Smooth muscle cell (in vitro differentiated cells): Measurements from ENCODE around the gene ATP5PD. TPM values are rescaled to one million over a fixed set of nuclear protein-coding genes. Genes with fewer than 3 reads are reported as not detected.

Experiments used
- DNase-seq: peaks from one replicate; lab custom pipeline; 2025; ENCODE audit not compliant: unreplicated experiment; lab: John Stamatoyannopoulos, UW
- H2AFZ ChIP-seq: fragments of 200-600 bp; sonication (generic); 2 replicates; pipeline ENCODE4 v1.6.0; 2016; ENCODE audit warnings: antibody characterized with exemption, low read depth, mild to moderate bottlenecking
- H3F3A ChIP-seq: fragments of 200-600 bp; sonication (generic); 2 replicates; pipeline ENCODE4 v1.6.0; 2017; ENCODE audit warnings: antibody characterized with exemption, low read depth
- H3K27ac ChIP-seq: fragments of 200-600 bp; sonication (generic); 2 replicates; pipeline ENCODE4 v1.5.1; 2016; ENCODE audit warnings: low read depth, mild to moderate bottlenecking
- H3K27me3 ChIP-seq: fragments of 200-600 bp; sonication (generic); 2 replicates; pipeline ENCODE4 v1.6.1; 2016; ENCODE audit warnings: low read depth, mild to moderate bottlenecking
- H3K36me3 ChIP-seq: fragments of 200-600 bp; sonication (generic); 2 replicates; pipeline ENCODE4 v1.5.1; 2016; ENCODE audit warnings: low read depth
- H3K4me1 ChIP-seq: fragments of 200-600 bp; sonication (generic); 2 replicates; pipeline ENCODE4 v1.5.1; 2016; ENCODE audit warnings: low read depth
- H3K4me2 ChIP-seq: fragments of 200-600 bp; sonication (generic); 2 replicates; pipeline ENCODE4 v1.6.0; 2016; ENCODE audit warnings: mild to moderate bottlenecking
- H3K4me3 ChIP-seq: fragments of 200-600 bp; sonication (generic); 2 replicates; pipeline ENCODE4 v1.5.1; 2016; ENCODE audit warnings: mild to moderate bottlenecking
- H3K79me2 ChIP-seq: fragments of 200-600 bp; sonication (generic); 2 replicates; pipeline ENCODE4 v1.6.0; 2016; ENCODE audit warnings: low read depth, mild to moderate bottlenecking
- H3K9ac ChIP-seq: fragments of 200-600 bp; sonication (generic); 2 replicates; pipeline ENCODE4 v1.6.0; 2016; ENCODE audit warnings: low read depth
- H3K9me3 ChIP-seq: fragments of 200-600 bp; sonication (generic); replicated peaks from 2 replicates; pipeline ENCODE4 v1.5.1; 2016; ENCODE audit warnings: low read depth
- H4K20me1 ChIP-seq: fragments of 200-600 bp; sonication (generic); 2 replicates; pipeline ENCODE4 v1.6.0; 2016; ENCODE audit warnings: low read depth
- WGBS: methylation state at CpG from one replicate; pipeline ENCODE4 v1.1.7; 2016; ENCODE audit warnings: low lambda C conversion rate; 5-methylcytosine and 5-hydroxymethylcytosine counted together
- polyA plus RNA-seq: library from polyadenylated mRNA; unstranded; fragments of >200 nt; fragmentation: Nextera tagmentation; extraction: Ambion mirVana; gene quantifications from 2 replicates; pipeline ENCODE4 v1.2.1, GENCODE V29; 2016
- total RNA-seq: library from RNA; depleted of rRNA; stranded (reverse); fragments of >200 nt; gene quantifications from 2 replicates; pipeline ENCODE4 v1.2.3, GENCODE V29; 2014
- TF ChIP-seq, protein P1 (sequence below): fragments of 200-600 bp; sonication (generic); IDR thresholded peaks from 2 replicates; pipeline ENCODE4 v1.5.1; 2017; ENCODE audit warnings: borderline replicate concordance, mild to moderate bottlenecking, antibody characterized with exemption; ENCODE audit not compliant: insufficient read depth, poor library complexity, severe bottlenecking

ATP5PD gene
- total and polyA plus RNA-seq, 2 experiments from 2014 or later, result 309 to 318 TPM

DNA sequence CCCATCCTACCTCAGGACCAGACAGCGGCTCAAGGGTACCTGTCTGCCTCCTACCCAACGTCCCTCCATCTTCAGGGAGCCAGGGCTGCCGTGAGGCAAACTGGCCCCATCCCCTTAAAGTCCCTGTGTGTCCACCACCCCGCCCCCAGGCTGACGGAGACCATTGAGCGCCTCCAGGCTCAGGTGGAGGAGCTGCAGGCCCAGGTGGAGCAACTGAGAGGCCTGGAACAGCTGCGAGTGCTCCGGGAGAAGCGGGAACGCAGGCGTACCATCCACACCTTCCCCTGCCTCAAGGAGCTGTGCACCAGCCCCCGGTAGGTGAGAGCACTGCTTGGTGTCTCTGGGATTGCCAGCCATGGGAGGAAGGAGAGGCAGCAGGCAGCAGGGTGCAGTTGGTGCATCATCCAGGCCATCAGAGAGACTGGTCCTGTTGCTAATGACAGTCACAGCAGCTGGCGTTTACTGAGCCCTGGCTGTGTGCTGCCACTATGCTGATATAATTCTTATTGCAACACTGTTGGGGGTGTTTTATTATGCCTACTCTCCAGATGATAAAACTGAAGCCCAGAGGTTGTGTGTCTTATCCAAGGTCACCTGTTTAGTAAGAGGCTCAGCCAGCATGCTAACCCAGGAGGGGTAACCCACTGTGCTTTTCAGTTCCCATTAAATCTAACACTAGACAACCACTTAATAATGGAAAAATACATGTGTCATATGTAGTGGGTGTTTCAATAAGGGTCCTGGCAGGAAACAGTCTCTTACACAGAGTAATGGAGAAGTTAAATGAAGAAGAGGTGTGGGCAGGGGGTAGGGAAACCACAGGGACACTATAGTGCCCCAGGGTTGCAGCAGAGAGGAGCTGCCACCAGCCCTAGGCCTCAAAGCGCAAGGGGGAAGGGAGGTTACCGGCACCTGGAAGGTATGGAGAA lies 44.6 kb downstream of the ATP5PD start:
- H3K9me3 ChIP-seq, result no peaks in the 10 kb centered on the region
- WGBS, result 97% methylated on average over 14 of the region's 15 CpGs

DNA sequence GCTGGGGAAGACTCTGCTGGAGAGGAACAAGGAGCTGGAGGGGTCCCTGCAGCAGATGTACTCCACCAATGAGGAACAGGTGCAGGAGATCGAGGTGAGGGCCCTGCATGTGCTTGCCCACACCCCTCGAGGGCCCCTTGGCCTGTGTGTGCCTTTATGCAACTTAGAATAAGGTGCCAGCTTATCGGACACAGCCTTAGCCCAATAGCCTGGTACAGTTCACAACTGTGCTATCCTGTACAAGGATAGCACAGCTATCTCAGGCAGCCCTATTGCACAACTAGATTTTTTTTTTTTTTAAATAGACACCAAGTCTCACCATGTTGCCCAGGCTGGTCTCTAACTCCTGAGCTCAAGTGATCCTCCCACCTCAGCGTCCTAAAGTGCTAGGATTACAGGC lies 47.2 kb downstream of the ATP5PD start:
- no peak for DNase-seq
- WGBS, result 93% methylated on average over 4 of the region's 4 CpGs
- H3K4me1 ChIP-seq, result no peaks in the 10 kb centered on the region
- TF ChIP-seq, protein P1, sequence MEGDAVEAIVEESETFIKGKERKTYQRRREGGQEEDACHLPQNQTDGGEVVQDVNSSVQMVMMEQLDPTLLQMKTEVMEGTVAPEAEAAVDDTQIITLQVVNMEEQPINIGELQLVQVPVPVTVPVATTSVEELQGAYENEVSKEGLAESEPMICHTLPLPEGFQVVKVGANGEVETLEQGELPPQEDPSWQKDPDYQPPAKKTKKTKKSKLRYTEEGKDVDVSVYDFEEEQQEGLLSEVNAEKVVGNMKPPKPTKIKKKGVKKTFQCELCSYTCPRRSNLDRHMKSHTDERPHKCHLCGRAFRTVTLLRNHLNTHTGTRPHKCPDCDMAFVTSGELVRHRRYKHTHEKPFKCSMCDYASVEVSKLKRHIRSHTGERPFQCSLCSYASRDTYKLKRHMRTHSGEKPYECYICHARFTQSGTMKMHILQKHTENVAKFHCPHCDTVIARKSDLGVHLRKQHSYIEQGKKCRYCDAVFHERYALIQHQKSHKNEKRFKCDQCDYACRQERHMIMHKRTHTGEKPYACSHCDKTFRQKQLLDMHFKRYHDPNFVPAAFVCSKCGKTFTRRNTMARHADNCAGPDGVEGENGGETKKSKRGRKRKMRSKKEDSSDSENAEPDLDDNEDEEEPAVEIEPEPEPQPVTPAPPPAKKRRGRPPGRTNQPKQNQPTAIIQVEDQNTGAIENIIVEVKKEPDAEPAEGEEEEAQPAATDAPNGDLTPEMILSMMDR, result no peak
- no peaks in the 10 kb centered on the region for H3K27me3 ChIP-seq
- H3K36me3 ChIP-seq, result no peaks in the 10 kb centered on the region
- no peak overlapping the region for H3K4me3 ChIP-seq
- peaks cover 37% of the 10 kb centered on the region for H3K79me2 ChIP-seq
- peaks cover 67% of the 10 kb centered on the region for H4K20me1 ChIP-seq
- no peak overlapping the region for H3K4me2 ChIP-seq
- no peak overlapping the region for H2AFZ ChIP-seq
- peaks cover 6% of the 10 kb centered on the region for H3F3A ChIP-seq
- H3K9ac ChIP-seq, result no peak overlapping the region
- no peak overlapping the region for H3K27ac ChIP-seq
- H3K9me3 ChIP-seq, result no peaks in the 10 kb centered on the region

More for the DNA sequence above, 44.6 kb downstream of the ATP5PD start:
- Histone ChIP-seq H3K9ac (no peak overlapping the region), H3K27ac (no peak overlapping the region), H3K36me3 (no peaks in the 10 kb centered on the region), H3K4me2 (no peak overlapping the region), H3K4me3 (no peak overlapping the region), H2AFZ (no peak overlapping the region), H3K27me3 (no peaks in the 10 kb centered on the region), H4K20me1 (peaks cover 43% of the 10 kb centered on the region), H3K79me2 (peaks cover 10% of the 10 kb centered on the region), H3F3A (no peaks in the 10 kb centered on the region), H3K4me1 (no peaks in the 10 kb centered on the region)
- no peak for DNase-seq
- TF ChIP-seq, protein P1, result no peak

DNA sequence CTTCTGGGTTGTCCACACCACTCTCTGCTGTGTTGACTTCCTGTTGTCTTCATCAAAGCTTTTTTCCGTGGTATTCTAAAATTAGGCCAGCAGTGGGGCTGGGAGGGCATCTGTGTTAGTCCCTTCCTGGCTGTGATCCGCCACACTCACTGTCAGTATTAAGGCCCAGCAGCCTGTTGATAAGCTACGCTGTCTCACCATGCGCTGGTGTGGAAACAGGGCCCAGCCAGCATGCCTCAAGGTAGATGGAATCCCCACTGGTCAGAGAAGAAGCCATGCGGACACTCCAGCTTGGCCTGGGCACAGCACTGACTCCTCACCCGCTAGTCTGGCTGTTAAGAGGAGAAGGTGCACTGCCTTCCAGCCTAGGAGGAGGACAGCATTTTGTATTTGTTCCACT lies 48.0 kb downstream of the ATP5PD start:
- peak overlapping the region; percentile 38 for H3K27ac ChIP-seq
- DNase-seq, result no peak
- no peak overlapping the region for H3K4me2 ChIP-seq
- peaks cover 6% of the 10 kb centered on the region for H3F3A ChIP-seq
- 60% methylated on average over 6 of the region's 6 CpGs for WGBS
- H3K4me3 ChIP-seq, result no peak overlapping the region
- H3K9me3 ChIP-seq, result no peaks in the 10 kb centered on the region
- peaks cover 44% of the 10 kb centered on the region for H3K79me2 ChIP-seq
- H2AFZ ChIP-seq, result no peak overlapping the region
- no peaks in the 10 kb centered on the region for H3K4me1 ChIP-seq
- H3K9ac ChIP-seq, result no peak overlapping the region
- TF ChIP-seq, protein P1, result no peak
- peaks cover 74% of the 10 kb centered on the region for H4K20me1 ChIP-seq
- H3K36me3 ChIP-seq, result no peaks in the 10 kb centered on the region
- no peaks in the 10 kb centered on the region for H3K27me3 ChIP-seq
